PFSK-1 (cell line): ENCODE results near the gene MCUR1.
A peak's percentile ranks its signal among the peaks of the same experiment; 100 is the strongest.

Experiments used
- POLR2AphosphoS5 ChIP-seq: IDR thresholded peaks from 2 replicates; pipeline ENCODE4 v1.6.1; 2012; ENCODE audit warnings: low read depth, mild to moderate bottlenecking, control low read depth, low read length, moderate library complexity
- REST ChIP-seq, 2 experiments: IDR thresholded peaks; 2 replicates each; pipeline versions ENCODE4 v1.6.1 to v1.8.0; 2011 to 2012; ENCODE audit warnings: low read depth in 2 of 2, low read length in 2 of 2, control low read depth in 1 of 2, inconsistent platforms in 1 of 2, mild to moderate bottlenecking in 1 of 2, moderate library complexity in 1 of 2; ENCODE audit not compliant: insufficient read depth in 1 of 2
- SIN3A ChIP-seq: IDR thresholded peaks from 2 replicates; pipeline ENCODE4 v1.6.1; 2012; ENCODE audit warnings: mild to moderate bottlenecking, low read length, moderate library complexity, borderline replicate concordance; ENCODE audit not compliant: insufficient read depth
- TAF1 ChIP-seq: IDR thresholded peaks from 2 replicates; pipeline ENCODE4 v1.6.1; 2012; ENCODE audit warnings: low read length, control low read depth, borderline replicate concordance; ENCODE audit not compliant: insufficient read depth

- 0 out of 2 replicates have a peak, but pooled peaks have one; percentile 19 for TF ChIP-seq POLR2AphosphoS5
- no peak for TF ChIP-seq REST (IDR thresholded peaks at IDR 0.05; ENCODE audit: insufficient read depth in 1 of 2, low read depth in 2 of 2, low read length in 2 of 2)
- TF ChIP-seq SIN3A = peak; percentile 42; the same call in 1 of the 2 replicates
- no peak; the same call in 1 of the 2 replicates for TF ChIP-seq TAF1
Observed at GRCh38 chr6:13813621-13814175, 659 bp downstream of the MCUR1 start.
